Raji (cell line): ENCODE measurements around the gene MYH9.

Experiments
- POLR2A ChIP-seq: IDR thresholded peaks from 2 replicates; pipeline ENCODE4 v1.6.1; 2011; ENCODE audit warnings: low read depth, low read length, control low read depth; ENCODE audit not compliant: insufficient read depth

Gene MYH9

DNA sequence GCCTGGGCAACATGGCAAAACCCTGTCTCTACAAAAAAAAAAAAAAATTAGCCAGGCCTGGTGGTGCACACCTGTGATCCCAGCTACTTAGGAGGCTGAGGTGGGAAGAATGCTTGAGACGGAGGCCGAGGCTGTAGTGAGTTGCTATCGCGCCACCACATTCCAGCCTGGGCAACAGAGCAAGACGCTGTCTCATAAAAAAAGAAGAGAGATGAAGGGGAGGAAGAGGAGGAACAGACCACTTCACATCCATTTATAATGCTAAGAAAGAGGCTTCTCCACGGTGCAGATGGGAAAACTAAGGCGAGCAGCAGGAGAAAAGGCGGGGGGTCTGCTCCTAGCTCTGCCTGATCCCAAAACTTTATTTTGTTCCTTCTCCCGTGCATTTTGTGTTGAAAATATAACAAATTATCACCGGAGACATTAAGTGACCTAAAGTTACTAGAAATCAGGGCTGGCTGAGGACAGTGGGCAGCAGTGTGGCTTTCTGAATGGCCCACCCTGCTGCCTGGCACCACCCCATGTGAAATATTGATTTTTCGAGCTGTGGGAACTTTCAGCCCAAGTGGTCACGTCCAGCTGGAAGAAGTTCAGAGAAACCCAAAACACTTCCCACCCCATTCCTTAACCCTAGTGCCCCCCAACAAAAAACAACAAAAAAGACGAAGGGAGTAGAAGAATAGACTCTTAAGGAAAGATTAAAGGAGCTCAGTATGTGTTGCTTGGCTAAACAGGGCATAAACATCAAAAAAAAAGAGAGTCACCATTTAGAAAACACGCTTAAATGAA, 9.5 kb downstream of the MYH9 start:
- no peak for TF ChIP-seq POLR2A

DNA sequence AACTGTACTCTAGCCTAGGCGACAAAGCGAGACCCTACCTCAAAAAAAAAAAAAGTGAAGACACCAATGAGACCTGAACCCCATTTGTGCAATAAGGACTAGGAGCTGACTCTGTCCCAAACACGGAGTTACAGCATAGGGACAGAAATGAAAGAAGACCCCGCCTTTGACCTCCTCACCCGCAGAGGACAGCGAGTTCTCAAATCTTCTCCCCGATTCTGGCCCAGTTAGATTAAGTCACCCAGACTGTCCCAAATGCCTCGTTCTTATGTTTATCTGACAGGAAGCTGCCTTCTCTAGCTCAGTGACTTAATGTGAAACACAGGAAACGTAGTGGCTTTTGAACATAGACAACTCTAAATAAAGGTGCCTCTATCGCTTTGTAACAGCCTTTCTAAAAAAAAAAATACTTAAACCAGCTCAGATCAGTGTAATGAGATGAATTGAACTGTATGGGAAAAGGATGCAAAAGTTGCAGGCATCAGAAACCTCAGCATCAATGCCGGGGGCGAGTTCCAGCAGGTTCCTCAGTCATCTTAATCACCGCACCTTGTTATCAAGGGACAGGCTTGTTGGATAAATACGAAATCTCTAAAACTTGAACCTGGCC, 10.6 kb downstream of the MYH9 start:
- no peak for TF ChIP-seq POLR2A

DNA sequence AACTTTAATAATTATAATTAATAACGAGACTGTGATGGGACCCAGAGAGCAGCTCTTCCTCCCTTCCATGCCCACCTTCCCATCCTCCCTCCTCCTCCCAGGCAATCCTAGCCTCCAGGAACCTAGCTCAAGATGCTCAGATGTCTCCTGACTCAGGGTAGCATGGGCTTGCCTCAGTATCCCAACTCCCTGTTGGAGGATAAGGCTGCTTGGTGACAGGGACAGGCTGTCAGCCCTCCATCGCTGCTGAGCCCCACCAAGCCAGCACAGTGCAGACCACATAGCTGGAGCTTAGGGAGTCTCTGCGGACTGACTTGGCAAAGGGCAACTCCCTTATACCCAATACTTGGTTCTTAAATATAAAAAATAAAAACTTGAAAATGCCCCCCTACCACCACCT, 11.5 kb downstream of the MYH9 start:
- no peak for TF ChIP-seq POLR2A

DNA sequence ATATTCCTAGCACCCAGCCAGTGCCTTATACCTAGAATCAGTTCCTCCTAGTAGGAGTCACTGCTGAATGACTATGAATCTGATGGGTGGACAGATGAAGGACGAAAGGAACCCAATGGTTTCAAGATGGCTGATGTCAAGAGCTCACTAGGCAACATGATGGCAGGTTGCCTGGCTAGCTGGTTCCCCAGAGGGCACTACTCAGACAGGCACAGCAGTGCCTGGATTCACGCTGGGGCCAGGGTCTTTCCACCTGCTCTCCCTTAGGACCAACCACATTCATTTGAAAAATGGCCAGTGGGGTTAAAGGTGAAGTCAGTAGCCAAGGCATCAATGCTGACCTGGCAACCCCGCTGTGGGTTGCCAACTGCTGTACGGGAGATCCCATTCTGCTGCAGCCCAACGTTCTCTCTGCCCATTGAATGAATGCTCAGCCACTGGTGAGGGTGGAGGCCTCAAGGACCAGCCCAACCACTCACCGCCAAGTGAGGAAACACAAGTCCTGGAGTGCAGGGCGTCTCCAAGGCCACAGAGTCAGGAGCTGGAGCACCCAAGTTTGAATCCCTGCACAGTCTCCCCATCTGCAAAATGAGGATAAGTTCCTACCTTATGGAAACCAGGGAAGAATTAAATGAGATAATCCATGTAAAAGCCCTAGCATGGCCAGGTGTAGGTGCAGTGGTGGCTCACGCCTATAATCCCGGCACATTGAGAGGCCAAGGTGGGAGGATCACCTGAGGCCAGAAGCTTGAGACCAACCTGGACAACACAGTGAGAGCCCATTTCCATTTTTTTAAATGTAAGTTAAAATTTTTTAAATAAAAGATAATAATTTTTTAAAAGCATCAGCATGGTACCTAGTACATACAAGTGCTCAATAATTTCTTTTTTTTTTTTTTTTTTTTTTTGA, 12.4 kb downstream of the MYH9 start:
- TF ChIP-seq POLR2A = no peak

DNA sequence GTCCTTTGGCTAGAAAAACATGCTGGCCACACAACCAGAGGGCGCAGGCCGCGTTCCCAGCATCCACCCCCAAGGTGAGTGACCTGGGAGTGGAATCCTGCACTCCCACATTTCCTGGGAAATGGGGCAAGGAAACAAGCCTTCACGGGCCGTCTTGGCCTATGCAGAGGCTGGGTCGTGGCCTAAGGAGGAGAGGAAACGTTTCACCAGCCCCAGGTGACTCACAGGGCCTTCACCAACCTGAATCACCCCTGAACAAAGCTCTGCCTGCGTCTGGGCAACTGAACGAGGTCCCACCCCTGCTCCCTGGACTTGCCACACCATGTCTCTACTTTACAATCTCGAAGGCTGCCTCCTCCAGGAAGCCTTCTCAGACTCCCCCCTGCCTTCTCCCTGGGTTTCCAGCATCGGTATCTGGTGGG, 13.2 kb downstream of the MYH9 start:
- TF ChIP-seq POLR2A = no peak

DNA sequence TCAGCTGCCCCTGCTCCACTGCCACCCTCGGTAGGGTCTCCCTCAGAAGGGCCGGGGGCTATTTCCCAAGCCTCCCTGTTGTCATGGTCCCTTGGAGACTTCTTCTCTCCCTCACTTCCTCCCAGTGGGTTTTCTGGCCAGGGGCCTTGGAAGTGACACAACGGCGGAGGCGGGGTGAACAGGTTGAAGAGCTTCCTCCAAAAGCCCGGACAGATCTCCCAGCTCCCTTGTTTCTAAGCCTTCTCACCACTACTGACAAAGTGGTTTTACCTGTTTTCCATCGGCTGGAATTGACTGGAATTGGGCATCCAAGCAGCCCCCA, 14.5 kb downstream of the MYH9 start:
- TF ChIP-seq POLR2A = no peak

DNA sequence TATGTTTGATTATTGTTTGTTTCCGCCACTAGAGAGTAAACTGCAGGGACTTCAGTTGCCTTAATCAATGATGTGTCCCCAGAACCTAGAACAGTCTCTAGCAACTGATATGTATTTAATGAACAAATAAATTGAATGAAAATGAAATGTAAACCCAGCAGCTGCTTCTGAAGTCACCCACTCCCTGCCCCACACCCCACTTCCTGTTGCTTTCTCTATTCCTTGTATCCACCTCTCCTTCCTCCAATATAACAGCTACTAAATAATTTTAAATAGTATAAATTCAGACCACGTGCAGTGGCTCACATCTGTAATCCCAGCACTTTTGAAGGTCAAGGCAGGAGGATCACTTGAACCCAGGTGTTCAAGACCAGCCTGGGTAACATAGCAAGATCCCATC, 15.8 kb downstream of the MYH9 start:
- no peak for TF ChIP-seq POLR2A

DNA sequence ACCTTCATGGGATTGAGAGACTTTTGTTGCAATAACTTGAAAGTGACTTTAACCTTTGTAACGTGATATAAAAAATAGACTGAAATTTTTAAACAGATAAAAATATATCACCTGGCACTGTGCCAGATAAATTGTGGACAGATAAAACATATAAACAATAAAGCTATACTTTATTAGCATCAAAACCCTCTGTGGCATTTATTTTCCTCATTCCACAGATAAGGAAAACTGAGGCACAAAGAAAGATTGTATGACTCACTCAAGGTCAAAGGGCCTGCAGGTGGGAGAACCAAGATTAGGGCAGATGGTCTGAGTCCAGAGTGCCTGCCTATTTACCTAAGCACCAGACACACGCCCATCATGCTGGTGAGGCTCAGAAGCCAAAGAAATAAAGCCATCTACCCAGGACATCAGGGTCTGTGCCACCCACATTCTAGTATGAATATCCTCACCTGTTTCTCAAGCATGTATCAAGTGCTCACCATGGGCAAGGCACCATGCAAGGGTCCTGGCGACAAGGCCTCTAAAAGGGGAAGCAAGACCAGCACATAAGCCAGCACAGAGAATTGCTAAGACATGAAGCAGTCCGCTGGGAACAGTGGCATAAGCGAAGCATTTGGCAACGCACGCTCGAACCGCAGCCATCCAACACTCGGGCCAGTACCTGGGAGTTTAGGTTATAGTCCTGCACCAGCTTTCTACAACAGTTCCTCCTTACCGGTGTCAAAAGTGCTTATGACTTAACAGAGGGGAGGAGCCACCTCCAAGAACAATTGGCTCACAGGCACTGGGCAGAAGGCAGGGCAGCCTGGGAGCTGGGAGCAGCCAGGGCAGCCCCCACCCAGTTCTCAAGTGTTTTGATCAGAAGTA, 17.6 kb downstream of the MYH9 start:
- no peak for TF ChIP-seq POLR2A

DNA sequence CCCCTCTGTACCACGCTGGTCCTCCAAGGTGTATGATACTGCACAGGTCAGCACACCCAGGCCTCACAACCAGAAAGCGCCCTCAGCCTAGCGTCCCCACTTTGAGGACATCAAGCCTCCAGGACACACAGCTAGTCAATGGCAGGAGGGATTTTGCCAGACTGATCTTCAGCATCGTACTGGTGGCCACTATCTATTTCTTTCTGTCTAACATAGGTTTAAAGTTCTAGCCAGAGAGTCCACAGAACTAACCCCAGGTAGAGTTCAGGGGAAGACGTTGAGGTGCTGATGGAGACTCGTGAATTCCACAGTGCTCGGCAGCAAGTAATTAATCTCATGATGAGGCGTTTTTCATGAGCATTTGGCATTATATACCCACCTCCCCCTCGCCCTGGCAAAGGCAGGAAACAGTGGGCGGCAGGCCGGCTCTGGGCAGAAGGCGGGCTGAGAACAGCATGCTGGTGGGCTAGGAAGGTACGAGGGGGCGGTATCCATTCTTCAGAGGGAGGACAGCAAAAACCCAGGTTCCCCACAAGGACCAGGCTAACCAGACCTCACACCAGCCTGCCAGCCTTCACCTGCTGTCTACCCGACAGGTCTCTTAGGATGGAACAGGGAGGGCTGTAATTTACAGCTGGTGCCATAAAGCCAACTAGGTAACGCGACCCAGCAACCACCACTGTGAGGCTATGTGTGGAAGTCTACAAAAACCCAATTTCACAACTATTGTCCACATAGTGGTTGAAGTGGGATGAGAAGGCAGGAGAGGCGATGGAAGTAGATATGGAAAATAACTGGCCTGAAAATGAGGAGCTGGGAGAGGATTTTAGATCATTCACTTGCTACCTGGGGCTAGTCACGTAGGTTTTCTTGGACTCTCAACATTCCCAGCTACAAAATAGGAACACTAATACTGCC, 18.5 kb downstream of the MYH9 start:
- no peak for TF ChIP-seq POLR2A

DNA sequence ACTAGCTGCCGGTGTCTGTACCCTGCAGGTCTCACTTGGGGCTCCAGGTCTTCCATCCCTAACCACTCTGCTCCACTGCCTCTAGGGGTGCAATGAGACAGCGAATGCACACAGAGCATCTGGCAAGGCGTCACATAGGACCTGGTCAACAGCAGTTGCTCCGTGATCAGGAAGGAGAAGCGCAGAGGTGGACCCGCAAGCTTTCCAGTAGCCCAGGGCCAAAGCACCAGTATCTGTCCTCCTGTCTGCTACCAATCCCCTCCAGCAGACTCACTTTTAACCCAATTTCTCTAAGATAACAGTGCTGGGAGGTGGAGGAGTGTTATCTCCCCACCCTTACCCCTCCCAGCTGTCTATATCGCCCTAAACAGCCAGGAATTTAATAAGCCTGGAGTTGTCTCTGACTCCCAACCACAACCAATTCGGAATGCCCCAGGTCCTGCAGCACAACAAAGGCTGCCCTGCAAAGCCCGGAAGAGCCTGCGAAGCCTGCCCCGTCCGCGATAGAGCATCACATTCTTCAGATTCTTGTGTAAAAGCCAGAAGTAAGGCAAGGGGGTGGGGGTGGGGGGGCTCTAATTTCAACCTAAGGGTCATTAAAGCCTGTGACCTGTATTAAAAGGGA, 19.3 kb downstream of the MYH9 start:
- TF ChIP-seq POLR2A = no peak

DNA sequence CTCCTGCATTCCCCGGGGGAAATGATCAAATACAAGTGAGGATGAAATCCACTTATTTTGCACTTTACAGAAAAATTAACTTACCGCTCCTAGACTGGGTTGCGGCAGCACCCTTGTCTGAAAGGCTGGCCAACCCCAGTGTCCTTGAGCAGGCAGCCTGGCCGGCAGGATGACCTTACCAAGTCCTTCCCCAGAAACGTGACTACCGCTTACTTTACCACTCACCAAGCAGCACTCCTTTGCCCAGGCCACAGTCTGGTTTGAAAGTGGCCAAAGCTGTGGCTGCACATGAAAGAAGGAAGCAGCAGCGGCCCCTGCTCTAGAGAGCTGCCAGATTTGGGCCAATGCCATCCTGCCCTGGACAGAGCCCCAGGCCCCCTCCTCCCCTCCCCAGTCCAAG, 20.3 kb downstream of the MYH9 start:
- no peak for TF ChIP-seq POLR2A

DNA sequence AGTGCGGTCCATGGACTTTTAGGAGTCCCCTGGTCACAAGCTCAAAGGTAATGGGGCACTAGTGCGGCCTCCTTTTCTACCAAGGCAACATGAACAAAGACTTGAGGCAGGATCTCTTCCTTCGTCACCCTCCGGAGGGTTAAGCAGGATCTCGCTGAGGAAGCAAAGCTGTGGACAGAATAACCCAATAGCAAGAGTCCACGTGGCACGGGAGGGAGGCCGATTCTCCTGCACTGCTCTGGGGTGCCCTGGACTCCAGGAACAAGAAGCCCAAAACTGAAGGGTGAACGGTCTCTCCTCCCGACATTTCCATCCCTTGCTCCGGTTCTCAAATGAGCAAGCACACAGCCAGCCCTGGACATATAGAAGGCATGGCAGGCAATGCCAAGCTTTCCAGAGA, 20.7 kb downstream of the MYH9 start:
- no peak for TF ChIP-seq POLR2A

DNA sequence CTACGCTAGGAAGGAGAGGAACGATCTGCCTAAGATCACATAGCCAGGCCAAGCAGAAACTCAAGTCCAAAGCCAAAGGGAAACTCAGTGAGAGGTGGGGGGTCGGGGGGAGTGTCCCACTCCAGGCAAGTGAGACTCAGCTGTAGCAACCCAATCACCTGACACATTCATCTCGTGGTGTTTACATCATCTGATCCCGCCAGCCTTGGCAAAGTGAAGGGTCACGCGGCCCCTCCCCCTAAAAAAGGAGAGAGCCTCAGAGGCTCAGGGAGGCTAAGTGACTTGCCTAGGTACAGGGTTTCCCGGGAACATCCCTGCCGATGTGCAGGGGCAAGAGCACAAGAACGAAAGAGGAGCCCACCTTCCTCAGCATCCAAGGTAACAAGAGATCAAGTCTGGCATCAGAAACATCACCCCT, 21.5 kb downstream of the MYH9 start:
- no peak for TF ChIP-seq POLR2A
